GM21526 (cell line): ENCODE results near the gene TKT.
"Not testable (repeated sequence)": the region's sequence is repeated elsewhere in the genome, so short reads cannot be mapped to it uniquely, and the experiment has no call there.

ENCODE experiments used
- ATAC-seq: cut with Tn5 transposase; IDR thresholded peaks from one replicate; pipeline ENCODE4 v1.9.1; 2021; ENCODE audit warnings: moderate library complexity; ENCODE audit not compliant: unreplicated experiment, low FRiP score

Gene TKT

DNA sequence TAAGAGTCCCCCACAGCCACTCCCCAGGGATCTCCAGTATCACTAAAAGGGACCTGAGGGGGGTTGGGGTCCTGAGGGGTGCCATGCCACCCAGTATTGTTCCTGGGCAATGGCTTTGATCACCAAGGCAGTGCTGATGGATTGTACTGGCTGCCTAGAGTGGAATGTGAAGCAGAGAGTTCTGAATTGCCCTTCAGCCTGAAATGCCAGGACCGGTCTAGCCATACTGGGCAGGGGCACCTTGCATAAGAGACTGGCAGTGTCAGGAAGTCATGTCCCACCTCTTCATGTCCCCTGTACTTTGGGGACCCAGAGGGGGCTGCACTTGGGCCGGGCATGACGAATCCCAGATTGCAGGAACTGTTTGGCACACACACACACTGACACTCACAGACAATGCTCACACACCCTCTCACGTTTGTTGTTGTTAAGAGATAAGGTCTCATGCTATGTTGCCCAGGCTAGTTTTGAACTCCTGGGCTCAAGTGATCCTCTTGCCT is 4.5 kb upstream of the TKT start:
- ATAC-seq: no peak

DNA sequence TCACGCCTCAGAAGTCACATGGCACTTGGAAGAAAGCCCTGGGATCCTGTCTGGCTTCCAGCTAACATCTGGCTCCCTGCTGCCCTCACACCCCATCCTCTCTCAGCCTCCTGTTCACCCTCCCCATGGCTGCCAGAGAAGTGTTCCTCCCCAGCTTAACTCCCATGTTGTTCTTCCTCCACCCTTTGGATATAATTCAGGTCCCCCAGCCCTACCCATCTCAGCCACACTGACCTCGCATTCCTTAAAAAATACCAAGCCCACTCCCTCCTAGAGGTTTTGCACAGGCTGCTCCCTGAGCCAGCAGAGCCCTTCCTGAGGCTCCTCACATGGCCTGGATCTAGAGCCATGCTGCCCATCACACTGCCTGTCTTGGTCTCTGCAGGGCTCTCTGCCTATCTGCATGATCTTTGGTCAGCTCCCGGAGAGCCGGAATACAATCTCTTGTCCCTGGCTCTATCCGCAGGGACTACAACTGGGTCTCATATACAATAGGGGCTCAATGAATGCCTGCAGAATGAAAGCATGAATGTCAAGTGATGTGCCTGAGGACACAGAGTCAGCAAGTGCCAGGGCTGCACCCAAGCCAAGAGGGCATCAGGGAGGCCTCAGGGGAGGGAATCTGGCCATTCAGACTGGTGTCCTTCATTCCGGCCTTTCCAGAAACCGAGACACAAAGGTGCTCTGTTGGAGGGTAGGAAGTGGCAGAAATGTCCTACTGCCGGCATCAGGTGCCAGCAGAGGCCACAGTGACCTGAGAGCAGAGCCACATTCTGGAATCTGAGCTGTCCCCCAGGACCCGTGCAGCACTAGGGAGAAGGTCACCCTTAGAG is 3.8 kb upstream of the TKT start:
- no peak for ATAC-seq

DNA sequence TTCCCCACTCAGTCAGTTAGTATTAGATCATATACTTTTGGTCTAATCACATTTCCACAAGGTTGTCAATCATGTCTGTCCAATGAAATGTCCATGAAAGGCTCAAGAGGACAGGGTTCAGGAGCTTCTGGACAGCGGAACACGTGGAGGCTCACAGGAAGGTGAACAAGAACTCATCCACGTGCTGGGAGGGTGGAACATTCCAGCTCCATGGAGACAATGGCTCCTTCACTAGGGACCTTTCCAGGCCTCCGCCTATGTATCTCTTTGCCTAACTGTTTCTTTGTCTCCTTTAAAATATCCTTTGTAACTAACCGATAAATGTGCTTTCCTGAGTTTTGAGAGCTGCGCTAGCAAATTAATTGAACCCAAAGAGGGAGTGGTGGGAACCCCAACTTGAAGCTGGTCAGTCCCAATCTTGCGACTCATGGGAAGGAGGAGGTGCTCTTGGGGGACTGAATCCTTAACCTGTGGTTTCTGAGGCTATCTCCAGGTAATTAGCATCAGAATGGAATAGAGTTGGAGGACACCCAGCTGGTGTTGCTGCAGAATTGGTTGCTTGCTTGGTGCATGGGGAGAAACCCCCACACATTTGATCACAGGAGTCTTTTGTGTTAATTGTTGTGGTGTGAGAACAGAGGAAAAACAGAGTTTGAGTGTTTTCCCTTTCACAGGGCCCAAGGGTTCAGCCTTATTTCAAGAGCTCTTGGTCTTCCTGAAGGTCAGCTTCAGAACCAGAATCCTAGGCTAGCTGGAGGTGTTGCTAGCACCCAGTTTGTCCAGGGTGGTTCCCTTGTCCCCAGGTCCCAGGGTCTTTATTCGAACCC is 3.0 kb upstream of the TKT start:
- no peak for ATAC-seq

DNA sequence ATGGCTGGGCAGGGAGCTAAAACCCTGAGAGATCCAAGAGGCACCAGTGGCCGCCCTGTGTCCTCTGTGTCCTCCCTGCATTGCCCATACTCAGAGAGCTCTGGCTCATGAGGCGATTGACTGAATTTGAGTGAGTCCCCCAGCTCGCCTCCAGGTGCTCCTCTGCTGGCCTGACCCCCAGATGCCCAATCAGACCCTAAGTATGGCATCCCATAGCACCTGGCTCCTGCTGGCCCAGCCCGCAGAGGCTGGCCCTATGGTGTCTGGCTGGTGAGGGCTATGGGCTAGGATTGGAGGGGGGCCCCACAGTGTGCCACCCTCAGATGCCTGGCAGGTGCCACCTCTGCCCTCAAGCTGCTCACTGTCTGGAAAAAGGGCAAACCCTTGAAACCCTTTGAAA is 1.6 kb upstream of the TKT start:
- no peak for ATAC-seq

DNA sequence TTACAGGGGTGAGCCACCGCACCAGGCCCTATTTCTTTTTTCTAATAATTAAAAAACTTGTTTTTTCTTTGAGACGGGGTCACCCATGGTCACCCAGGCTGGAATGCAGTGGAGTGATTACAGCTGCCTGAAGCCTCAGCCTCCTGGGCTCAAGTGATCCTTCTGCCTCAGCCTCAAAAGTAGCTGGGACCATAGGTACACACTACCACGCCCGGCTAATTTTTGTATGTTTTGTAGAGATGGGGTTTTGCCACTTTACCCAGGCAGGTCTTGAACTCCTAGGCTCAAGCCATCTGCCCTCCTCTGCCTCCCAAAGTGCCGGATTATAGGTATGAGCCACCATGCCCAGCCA is 858 bp upstream of the TKT start:
- no peak for ATAC-seq

DNA sequence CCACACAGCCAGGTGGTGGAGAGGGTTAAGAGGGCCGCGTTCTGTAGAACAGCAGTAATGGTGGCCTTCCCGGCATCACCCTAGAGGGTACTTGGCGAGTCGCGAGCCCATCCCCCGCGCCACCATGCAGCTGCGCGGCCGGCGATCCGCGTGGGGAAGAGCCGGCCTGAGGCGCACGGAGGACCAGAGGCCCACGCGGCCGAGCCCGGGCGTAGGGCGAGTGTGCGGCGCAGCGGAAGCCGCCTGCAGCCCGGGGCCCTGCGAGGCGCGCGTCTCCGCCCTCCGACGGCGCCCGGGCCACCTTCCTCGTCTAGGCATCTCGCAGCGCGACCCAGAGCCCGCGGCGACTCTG is 423 bp downstream of the TKT start:
- peak; percentile 29 for ATAC-seq

DNA sequence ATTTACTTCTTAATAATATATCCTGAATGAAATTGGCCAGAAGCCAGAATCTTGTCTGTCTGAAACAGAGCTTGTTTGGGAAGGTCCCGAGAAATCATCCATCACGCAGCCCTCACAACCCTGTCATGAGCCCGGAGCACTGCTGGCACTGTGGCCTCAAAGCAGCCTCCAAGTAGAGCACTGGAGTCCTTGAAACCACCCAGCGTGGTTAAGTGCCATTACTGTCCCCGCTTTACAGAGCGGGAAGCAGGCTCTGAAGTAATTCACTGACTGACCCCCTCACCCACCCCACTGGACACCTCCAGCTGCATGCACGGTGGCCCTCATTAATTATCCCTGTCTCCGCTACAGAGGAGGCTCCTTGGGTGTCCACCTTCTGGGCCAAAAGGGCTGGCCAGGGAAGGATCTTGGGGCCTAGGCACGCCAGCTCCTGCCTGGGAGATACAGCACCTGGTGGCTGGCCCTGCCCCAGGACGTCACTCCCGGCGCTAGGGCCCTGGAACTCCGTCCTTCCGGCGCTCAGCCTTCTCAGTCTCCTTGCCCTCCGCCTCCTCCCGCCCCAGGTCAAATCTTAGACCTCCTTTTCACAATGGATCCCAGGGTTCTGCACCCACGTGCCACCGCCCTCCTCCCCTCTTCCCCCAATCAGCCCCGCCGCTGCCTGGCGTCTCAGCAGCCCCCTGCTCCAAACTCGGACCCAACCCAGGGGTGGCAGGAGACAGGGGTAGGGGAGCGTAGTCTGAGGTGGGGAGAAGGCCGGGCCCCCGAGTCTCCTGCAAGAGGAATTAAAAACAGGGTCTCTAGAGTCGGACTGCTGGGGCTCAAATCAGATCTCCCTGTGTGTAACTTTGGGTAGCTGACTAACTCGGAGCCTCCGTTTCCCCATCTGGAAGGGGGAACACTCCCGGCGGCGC is 1.1 kb downstream of the TKT start:
- peak; percentile 41 for ATAC-seq

DNA sequence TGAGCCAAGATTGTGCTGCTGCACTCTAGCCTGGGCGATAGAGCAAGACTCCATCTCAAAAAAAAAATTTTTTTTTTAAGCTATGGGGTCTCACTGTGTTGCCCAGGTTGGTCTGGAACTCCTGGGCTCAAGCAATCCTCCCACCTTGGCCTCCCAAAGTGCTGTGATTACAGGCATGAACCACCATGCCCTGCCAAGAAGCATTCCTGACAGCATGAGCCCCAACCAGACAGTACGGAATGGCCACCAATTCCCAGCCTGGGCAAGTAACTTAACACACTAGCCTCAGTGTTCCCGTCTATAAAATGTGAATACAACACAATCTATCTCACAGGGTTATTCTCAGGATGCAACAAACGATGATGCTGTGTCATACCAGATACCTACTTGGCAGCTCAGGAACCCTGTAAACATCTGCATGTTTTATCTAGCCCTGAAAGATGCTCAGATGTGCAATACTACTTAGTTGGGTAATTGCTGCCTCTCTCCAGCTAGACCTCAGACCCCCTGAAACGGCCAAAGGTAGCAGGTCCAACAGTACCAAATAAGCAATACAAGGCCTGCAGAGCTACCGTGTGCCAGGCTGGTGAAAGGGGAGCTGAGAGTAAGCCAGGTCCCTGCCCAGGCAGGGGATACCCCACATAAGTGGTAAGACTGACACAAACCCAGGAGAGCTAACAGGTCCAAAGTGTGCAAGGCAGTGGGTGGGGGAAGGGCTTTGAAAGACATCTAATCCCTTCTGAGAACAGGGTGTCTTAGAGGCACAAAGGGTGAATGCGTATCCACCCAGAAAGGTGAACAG is 1.9 kb downstream of the TKT start:
- no peak for ATAC-seq

DNA sequence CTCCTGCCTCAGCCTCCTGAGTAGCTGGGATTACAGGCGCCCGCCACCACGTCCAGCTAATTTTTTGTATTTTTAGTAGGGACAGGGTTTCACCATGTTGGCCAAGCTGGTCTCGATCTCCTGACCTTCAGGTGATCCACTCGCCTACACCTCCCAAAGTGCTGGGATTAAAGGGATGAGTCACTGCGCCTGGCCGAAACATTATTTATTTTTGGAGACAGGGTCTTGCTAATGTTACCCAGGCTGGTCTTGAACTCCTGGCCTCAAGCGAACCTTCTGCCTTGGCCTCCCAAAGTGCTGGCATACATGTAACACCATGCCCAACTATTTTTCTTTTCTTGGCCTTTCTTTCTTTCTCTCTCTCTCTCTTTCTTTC is 2.9 kb downstream of the TKT start:
- ATAC-seq: not testable (repeated sequence)

DNA sequence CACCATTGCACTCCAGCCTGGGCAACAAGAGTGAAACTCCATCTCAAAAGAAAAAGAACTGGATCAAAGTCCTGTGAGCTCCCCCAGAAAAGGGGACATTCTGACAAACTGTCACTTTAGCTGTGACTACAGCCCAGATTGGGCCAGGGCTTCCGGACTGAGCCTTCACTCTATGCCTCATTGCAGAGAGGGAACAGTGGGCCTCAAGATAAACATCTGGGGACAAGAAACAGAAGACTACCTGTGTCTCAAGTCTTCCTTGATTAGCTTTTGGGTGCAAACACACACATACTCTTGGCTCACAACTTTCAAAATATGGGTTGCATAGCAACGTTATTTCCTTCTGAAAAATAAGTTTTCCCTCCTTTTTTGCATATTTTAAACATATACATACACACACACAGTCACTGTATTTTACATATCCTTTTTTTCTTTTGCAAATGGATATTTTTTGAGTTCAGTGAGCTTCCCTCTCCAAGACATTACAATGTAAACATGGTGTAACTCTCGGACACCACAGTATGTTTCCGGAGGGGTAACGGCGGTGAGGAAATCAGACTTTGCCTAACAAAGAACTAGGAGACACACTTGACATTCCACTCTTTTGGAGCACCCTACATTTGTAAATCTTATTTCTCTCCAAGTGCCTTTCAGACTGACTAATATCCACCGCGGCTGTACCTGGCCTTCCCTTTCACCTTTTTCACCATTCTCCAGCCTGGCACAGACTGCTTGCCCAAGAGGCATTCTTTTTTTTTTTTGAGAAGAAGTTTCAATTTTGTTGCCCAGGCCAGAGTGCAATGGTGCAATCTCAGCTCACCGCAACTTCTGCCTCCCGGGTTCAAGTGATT is 3.5 kb downstream of the TKT start:
- no peak for ATAC-seq

DNA sequence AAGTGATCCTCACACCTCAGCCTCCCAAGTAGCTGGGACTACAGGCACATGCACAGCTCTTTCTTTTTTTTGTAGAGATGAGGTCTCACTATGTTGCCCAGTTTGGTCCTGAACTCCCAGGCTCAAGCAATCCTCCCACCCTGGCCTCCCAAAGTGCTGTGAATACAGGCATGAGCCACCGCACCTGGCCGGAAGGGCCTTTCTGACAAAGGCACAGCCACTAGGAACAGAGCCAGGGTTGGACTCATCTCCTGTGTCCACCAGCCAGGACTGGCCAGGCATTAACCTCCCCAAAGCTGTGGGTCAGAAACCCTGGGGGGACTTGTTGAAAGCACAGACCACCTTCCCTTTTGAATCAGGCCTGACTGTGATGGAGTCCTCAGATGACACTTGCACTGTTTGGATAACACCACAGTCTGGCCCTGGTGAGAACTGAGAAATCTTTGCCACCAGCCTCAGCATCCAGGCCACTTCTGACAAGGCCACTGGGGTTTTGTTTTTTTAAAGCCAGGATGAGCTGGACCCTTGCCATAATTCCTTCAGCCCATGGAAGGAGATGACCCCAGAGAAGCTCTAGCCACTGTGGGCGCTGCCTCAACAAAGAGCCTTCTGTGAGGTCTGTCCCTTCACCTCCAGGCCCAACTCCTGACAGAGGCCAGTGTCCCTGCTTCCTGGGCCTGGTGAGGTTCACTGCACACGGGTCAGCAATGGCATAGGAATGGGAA is 4.8 kb downstream of the TKT start:
- ATAC-seq: no peak

DNA sequence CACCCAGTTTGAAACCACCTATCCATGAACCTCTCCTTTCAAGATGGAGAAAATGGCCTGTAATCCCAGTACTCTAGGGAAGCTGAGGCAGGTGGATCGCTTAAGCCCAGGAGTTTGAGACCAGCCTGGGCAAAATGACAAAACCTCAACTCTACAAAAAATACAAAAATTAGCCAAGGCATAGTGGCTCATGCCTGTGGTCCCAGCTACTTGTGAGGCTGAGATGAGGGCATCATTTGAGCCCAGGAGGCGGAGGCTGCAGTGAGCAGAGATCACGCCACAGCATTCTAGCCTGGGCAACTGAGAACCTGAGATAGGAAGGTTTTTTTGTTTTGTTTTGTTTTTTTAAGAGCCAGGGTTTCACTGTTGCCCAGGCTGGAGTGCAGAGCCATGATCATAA is 5.4 kb downstream of the TKT start:
- ATAC-seq: no peak

DNA sequence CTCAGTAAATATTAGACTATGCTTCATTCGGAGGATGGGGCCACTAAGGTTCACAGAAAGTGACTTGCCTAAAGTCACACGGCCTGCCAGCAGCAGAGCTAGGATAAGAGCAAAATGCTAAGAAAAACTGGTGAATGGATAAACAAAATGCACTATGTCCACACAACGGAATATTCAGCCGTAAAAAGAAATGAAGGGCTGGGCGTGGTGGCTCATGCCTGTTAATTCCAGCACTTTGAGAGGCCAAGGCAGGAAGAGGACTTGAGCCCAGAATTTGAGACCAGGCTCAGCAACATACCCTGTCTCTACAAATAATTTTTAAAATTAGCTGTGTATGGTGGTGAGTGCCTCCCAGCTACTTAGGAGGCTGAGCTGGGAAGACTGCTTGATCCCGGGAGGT is 7.7 kb downstream of the TKT start:
- ATAC-seq: no peak

DNA sequence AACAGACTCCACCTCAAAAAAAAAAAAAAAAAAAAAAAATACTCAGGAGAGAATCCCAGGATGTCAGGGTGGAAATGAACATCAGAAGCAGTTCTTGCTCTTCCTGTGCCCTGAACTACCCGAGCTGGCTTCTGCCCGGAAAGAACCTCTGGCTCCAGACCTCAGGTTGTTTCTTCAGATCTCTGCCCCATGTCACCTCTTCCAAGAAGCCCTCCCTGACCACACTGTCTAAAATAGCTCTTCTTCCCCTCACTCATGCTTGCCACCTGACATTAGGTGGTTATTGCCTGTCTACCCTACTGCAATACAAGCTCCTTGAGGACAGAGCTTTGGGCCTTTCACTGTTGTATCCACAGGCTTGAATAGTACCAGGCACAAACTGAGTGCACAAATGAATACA is 8.2 kb downstream of the TKT start:
- ATAC-seq: no peak

DNA sequence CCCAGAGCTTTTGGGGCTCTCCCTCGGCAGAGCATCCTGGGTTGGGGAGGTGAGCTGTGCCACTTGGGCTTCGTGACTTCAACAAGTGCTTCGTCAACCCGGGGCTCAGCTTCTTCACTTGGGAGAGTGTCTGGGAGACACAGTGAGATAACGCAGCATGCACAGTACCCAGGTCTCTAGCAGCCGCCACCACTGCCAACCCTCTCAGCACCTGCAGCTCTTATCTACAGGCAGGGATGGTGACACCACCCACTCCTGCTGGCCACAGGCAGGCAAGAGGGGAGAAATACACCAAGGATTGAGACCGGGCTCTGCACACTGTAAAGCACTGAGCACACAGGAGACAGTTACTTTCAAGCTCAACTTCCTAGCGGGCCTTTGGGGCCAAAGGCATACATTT is 11.6 kb downstream of the TKT start:
- ATAC-seq: no peak

DNA sequence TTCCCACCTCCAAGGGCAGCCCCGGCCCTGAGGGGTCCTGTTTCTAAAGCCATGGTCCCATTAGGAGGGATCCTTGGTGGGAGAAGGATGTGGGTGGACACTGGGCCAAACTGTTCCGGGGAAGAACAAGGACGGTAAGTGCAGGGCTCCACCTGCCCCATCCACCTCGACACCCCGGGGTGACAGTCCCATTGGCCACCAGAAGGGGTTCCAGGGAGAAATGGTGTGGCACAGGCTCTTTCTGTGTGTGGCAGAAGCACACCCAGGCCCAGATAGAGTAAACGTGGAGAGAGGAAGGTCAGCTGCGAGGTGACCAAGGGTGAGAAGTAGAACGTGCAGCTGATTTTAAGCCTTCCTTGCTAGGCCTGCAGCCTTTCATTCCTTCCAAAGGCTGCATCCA is 12.0 kb downstream of the TKT start:
- no peak for ATAC-seq

DNA sequence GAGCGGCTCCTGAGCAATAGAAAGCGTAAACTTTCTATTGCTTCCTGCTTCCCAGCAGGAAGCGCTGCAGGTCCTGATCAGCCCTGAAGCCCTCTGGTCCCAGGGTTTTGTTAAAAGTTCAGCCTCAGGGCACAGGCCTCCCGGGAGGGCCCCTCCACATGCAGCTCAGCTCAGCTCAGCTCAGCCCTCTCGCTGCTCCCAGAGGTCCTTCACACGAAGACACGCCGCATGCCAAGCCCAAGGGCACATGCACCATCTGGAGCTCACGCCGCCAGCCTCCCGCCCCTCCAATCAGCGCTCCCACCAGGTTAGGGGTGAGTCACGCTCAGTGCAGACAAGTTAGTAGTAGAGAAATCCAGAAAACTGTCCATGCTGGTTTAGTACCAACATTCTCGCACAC is 12.7 kb downstream of the TKT start:
- ATAC-seq: no peak

DNA sequence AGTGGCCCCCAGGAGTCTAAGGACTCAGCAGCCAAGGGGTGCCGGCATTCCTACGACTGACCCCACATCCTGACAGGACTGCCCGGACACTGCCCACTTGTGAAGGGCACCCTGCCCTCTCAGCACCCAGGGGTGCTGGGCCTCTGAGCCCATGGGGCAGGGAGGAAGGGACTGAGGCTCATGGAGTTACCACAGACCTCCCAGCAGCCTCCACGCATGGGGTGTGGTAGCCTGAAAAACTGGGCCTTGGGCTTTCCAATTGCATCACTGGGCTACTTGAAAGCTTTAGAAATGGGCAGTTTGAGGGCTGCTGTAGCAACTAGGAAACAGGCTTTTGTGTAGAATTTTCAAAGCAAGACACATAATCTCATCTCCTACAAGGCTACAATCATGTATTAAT is 13.2 kb downstream of the TKT start:
- no peak for ATAC-seq

DNA sequence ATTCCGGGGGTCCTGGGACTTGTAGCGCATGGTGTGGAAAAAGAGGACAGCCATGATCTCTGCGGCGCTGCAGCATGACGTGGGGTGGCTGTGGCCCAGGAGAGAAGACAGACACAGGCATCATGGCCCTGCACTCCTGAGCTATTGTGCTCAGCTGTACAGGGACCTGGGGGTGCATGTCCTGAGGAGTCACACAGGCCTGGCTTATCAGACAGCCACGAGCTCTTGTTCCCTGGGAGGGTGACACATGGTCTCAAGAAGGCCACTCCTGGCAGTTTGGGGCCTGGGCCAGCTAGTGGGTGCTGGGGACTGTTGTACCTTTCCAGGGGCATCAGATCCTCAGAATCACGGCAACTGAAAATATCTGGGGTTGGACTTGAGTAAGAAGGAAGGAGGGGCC is 13.7 kb downstream of the TKT start:
- no peak for ATAC-seq
